ENCODE data around the gene LINC01488. TPM values are rescaled to one million over a fixed set of nuclear protein-coding genes. Genes with fewer than 3 reads are reported as not detected.

Gene LINC01488
- total RNA-seq, 1 experiment from 2014 or later = not detected

DNA sequence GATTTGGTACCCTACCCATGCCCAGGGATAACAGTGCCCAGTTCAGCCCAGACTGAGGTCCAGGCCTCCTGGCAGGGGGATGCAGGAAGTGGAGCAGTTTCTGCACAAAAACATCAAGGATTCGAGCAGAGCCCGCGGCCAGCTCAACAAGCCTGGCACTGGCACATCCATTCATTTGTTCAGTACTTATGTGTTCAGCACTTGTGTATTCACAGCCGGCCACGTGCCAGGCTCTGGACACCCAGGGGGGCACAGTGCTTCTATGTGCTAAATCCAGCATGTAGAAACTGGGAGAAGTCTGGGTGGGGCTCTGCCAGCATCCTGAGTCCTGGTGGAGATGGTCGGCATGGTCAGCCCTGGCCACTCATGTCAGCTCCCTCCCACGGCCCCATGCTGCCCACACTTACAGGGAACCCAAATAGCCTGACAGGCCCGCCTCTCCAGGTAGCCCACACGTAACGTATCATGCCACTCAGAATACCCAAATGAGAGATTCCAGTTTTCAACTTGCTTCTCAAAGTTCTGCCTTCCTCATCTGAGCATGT is 28.5 kb downstream of the LINC01488 start:
- no peak for DNase-seq (ENCODE audit: low read depth)

DNA sequence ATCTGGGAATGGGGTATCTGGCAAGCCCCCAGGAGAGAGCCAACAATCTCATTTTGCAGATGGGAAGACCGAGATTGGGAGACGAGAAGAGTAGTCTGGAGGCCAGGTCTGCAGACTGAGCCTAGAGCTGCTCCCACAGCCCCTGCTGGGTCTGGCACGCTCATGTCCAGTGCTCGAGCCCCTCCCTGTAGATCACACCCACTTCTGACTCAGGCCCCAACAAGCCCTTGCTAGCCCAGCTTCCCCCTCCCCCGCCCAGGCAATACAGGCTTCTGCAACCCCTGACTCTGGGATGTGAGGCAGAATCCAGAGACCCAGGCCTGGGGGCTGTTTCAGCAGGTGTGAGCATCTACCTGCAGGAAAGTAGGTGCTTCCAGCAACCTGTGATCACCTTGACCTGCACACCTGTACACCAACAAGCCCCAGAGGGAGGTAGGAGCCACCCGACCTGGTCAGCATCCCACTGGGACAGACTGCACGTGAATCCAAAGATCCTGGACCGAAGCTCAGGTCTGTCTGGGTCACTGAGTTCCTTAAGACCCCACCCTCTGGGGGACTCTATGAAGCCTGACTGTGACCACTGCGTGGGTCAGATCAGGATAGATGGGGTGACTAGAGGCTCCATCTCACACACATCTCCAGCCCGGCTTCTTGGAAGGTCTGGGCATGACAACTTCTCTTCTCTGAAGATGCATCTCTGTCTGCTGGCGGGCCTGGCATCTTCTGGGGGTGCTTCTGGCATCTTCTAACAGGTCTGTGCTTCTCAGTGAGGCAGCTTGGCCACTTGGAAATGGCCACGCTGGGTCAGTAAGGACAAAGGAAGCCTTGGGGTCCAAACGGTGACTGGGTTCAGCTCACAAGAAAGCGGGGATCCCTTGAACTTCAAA is 29.3 kb downstream of the LINC01488 start:
- no peak for DNase-seq (ENCODE audit: low read depth)

DNA sequence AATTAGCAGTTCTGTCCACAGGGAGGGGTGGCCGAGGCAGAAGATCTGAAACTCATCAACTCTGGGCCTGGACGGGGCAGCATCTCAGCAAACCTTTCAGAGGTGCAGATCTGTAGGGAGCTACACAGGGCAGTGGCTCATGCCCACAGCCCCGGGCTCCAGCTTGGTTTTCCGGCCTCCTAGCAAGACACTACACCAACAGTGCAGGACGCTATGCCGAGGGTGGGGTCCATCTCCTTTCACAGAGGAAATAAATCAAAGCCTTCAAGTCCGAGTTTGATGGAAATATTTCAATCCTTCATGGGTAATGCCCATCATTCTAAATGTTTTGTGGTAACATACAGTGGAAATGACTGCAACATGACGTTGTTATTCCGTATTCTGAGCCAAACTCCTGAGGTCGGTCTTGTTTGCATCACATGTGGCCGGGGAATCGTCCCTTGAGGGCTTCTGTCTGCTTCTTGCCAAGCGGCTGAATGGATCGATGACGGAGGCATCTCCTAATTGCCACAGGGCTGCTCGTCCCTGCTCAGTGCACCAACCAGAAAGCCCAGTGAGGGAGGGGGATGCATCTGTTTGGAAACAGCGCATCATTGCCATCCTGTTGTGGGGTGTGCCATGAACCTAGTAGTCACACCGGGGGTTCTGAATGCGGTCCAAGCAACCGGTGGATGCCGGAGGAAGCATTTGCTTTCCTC is 30.0 kb downstream of the LINC01488 start:
- peak; percentile 19 for DNase-seq (ENCODE audit: low read depth)

- no peak for DNase-seq (ENCODE audit: low read depth)
Measured at GRCh38 chr11:69512136-69512535, 30.7 kb downstream of the LINC01488 start.

DNA sequence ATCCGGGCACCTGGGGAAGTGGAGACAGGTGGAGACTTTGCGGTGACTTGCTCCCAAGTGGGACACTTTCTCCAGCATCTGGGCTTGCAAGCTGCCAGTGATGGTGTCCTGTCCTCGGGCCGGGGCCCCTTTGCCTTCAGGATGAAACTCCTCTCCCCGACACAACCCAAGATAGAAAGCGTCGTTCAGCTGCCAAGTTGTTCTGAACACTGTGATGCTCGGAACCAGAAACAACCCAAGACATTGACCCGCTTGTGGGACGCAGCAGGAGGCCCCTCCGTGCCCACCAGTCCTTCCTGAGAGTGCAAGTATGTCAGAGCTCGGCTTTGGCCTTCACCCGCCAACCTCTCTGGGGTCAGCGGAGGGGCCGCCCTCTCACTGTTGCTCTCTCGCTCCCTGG is 31.3 kb downstream of the LINC01488 start:
- DNase-seq (ENCODE audit: low read depth) = no peak

GRCh38 chr11:69513196-69513595 is 31.7 kb downstream of the LINC01488 start:
- no peak for DNase-seq (ENCODE audit: low read depth)

GRCh38 chr11:69513663-69514224 is 32.3 kb downstream of the LINC01488 start:
- DNase-seq (ENCODE audit: low read depth) = no peak

GRCh38 chr11:69514771-69515170 is 33.3 kb downstream of the LINC01488 start:
- no peak for DNase-seq (ENCODE audit: low read depth)

DNA sequence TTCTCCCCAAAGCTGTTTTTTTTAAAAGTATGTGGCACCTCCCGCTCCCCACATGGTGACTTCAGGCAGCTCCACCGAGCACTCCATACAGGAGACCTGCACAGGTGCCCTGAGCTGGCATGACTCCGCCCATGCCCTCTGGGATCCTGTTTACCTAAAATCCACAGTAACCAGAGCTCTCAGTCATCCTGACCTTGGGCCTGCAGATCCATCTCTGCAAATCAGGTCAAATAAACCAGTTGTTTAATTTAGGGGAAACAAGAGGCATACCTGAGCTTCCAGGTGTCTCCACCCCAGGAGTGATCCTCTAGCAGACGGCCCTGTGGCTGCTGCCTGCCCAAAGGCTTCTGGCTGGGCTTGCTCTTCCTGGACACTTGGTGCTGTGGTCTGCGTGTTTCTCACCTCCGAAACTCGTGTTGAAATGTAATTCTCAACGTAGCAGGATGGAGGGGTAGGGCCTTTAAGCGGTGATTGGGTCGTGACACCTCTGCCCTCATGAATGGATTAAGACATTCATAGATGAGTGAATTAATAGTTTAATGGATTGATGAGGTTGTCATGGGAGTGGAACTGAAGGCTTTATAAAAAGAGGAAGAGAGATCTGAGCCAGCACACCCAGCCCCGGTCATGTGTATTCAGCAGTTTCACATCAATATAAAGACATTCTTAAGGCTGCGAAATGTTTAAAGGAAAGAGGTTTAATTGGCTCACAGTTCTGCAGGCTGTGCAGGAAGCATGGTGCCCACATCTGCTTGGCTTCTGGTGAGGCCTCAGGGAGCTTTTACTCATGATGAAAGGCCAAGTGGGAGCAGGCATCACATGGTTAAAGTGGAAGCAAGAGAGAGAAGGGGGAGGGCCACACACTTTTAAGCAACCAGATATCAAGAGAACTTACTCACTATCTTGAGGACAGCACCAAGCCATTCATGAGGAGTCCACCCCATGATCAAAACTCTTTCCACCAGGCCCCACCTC is 34.1 kb downstream of the LINC01488 start:
- DNase-seq (ENCODE audit: low read depth) = no peak

DNA sequence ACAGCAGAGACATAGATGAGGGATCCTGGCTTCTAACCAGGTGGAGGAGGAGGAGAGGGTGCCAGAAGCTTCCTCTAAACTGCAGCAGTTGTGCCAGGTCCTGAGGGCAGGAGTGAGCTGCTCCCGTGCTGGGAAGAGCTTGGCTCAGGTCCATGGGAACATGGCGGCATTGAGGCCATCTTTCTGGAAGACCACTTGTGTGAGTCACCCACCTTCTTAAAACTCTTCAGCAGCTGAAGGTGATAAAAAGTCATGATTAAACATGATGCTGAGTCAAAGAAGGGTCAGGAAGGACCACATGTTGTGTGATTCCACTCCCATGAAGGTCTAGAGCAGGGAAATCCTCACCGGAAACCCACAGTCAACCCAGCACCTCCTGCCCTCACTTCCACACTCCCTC is 35.1 kb downstream of the LINC01488 start:
- DNase-seq (ENCODE audit: low read depth) = peak; percentile 73

GRCh38 chr11:69518081-69518950 is 36.9 kb downstream of the LINC01488 start:
- peak; percentile 54 for DNase-seq (ENCODE audit: low read depth)

- no peak for DNase-seq (ENCODE audit: low read depth)
Measured at GRCh38 chr11:69520186-69520916, 38.9 kb downstream of the LINC01488 start.

- no peak for DNase-seq (ENCODE audit: low read depth)
Measured at GRCh38 chr11:69521457-69521856, 40.0 kb downstream of the LINC01488 start.

DNA sequence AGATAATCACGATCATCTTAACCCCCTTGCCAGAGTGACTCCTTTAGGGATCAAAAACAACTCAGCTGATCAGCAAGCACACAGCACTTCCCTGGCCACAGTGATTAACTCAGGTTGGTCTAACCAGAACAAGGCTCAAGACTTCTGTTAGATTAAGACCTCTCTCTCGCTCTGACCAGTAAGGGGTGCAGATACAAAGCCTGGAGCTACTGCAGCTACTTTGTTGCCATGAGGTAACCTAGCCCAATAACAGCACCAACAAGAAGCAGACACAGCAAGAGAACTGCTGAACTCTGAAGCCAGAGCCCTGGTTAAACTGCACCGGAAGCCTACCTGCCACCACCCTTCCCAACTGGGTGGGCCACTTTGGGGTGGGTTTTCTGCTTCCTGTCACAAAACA is 42.0 kb downstream of the LINC01488 start:
- no peak for DNase-seq (ENCODE audit: low read depth)

GRCh38 chr11:69524291-69524882 is 42.9 kb downstream of the LINC01488 start:
- DNase-seq (ENCODE audit: low read depth) = peak; percentile 88

DNA sequence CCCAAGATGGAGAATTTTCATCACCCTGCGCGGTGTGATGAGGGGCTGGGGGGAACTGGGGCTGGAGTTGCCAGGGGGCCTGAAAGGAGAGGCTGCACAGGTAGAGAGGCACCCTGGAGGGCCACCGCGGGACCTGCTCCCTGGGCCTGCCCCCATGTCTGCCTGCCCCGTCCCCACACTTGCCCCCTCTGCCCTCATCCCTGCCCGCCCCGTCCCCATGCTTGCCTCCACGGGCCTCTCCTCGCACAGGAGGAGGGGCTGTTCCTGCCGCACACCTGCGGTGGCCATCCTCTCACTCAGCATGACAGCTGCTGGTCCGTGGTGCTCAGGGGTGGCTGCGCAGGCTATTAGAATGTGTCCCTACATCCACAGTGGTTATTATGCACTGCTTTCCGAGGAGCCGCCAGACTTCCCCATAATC is 43.5 kb downstream of the LINC01488 start:
- DNase-seq (ENCODE audit: low read depth) = no peak

GRCh38 chr11:69525516-69526452 is 44.3 kb downstream of the LINC01488 start:
- no peak for DNase-seq (ENCODE audit: low read depth)

DNA sequence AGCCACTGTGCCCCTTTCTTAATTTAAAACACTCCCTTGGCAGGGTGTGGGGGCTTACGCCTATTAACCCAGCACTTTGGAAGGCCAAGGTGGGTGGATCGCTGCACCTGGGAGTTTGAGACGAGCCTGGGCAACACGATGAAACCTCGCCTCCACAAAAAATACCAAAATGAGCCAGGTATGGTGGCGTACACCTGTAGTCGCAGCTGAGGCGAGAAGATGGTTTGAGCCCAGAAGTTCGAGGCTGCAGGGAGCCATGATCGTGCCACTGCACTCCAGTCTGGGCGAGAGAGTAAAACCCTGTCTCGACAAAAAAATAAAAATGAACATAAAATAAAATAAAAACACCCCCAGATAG is 45.0 kb downstream of the LINC01488 start:
- DNase-seq (ENCODE audit: low read depth) = no peak

Data from M059J (cell line).